ENCODE measurements around the gene OR1D5. TPM values are rescaled to one million over a fixed set of nuclear protein-coding genes. Genes with fewer than 3 reads are reported as not detected.
"Not testable (repeated sequence)": the region's sequence is repeated elsewhere in the genome, so short reads cannot be mapped to it uniquely, and the experiment has no call there.

Gene OR1D5, protein sequence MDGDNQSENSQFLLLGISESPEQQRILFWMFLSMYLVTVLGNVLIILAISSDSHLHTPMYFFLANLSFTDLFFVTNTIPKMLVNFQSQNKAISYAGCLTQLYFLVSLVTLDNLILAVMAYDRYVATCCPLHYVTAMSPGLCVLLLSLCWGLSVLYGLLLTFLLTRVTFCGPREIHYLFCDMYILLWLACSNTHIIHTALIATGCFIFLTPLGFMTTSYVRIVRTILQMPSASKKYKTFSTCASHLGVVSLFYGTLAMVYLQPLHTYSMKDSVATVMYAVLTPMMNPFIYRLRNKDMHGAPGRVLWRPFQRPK
- not detected for total RNA-seq

DNA sequence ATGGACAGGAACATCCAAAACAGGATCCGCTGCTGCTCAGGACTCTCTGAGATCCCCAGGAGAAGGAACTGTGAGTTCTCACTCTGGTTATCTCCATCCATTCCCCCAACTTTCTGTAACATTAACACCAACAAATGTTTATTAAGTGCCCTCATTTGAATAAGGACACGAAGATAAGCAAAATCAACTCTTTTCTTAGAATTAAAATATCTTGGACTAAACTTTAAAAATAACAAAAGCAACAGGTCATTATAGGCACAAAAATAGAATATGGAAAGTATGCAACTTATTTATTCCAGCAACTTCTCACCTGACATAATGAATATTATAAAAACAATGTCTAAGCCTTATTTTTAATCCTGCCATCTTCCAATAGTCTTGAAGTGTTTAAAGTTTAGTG lies at the start of gene OR1D5:
Gene OR1D5, minus strand, starts transcription at position 101 of the 400 bp plus-strand sequence. Its CDS starts 0 bp downstream, at position 101.
- POLR2A ChIA-PET; intact Hi-C loops (cut with micrococcal nuclease); DNase-seq; H3K4me3 Mint-ChIP-seq; H3K27ac Mint-ChIP-seq; H3K9me3 Mint-ChIP-seq; CTCF ChIA-PET; H3K4me1 Mint-ChIP-seq (ENCODE audit: low read depth); H3K27me3 Mint-ChIP-seq; H3K36me3 Mint-ChIP-seq: not testable (repeated sequence)

DNA sequence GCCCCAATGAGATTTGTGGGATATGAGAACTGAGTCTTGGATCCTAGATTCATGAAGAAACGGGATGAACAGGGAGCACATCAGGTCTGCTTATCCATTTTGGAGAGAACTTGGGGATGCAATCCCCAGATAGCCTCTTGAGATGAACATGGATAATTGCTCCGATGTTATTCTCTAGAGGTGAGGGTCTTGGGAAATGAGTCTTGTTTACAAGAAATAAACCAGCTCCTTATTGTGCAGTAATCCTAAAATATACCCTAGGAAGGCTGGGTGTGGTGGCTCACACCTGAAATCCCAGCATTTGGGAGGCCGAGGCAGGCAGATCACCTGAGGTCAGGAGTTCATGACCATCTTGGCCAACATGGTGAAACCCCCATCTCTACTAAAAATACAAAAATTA lies 40.9 kb upstream of the OR1D5 start, which contains the start of gene OR1D2:
Gene OR1D2, minus strand, starts transcription at position 101 of the 400 bp plus-strand sequence. CDS start 11,426 bp downstream, outside the sequence.
- H3K9me3 Mint-ChIP-seq = peaks cover 15% of the 10 kb centered on the region
- DNase-seq = no peak
- H3K4me3 Mint-ChIP-seq = no peak within 1 kb of the TSS
- intact Hi-C loops (cut with micrococcal nuclease) = no loop called here
- H3K27ac Mint-ChIP-seq = no peak within 1 kb of the TSS
- H3K36me3 Mint-ChIP-seq = peaks cover 5% of the 10 kb centered on the region
- H3K27me3 Mint-ChIP-seq = peaks cover 21% of the 10 kb centered on the region
- H3K4me1 Mint-ChIP-seq (ENCODE audit: low read depth) = no peaks in the 10 kb centered on the region
- POLR2A ChIA-PET = no interaction called here
- CTCF ChIA-PET = no interaction called here

DNA sequence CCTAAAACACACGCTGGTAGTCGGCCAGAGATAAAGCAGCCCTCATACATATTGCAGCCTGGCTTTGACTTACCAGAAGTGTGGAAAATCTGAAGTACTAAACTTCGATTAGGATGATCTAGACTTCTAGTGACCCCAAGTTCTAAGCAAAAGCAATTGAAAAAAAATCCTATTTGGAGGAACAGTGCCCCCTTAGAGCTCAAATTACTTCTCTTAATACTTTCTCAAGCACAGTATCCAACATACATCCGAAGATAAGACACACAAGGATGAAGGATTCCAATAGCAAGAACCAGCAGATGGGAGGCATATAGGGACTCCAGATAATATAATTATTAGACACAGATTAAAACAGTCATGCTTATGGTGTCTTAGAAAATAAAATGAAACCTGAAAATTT lies 10.4 kb upstream of the OR1D5 start:
- CTCF ChIA-PET; H3K9me3 Mint-ChIP-seq; H3K36me3 Mint-ChIP-seq; intact Hi-C loops (cut with micrococcal nuclease); H3K4me1 Mint-ChIP-seq (ENCODE audit: low read depth); POLR2A ChIA-PET; H3K27me3 Mint-ChIP-seq; DNase-seq; H3K27ac Mint-ChIP-seq; H3K4me3 Mint-ChIP-seq: not testable (repeated sequence)

DNA sequence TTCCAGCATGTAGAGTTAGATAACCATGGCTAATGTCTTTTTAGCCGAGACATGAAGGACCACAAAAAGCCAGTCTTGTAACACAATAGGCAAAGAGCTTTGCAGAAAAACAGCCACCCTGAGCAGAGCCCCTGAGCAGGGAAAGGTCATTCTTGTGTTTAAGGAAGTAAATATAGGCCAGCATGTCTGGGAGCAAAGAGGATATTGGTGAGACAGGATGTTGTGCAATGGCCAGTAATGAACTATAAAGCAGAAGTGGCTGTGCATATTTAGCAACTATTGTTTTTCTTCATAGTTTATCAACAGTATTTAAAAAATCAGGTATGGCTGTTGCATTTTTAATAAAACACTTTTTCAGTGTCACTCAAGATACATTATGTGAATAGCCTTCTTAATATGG lies 1.8 kb upstream of the OR1D5 start:
- H3K36me3 Mint-ChIP-seq; POLR2A ChIA-PET; H3K4me3 Mint-ChIP-seq; DNase-seq; H3K27me3 Mint-ChIP-seq; H3K9me3 Mint-ChIP-seq; H3K27ac Mint-ChIP-seq; H3K4me1 Mint-ChIP-seq (ENCODE audit: low read depth); CTCF ChIA-PET; intact Hi-C loops (cut with micrococcal nuclease): not testable (repeated sequence)

DNA sequence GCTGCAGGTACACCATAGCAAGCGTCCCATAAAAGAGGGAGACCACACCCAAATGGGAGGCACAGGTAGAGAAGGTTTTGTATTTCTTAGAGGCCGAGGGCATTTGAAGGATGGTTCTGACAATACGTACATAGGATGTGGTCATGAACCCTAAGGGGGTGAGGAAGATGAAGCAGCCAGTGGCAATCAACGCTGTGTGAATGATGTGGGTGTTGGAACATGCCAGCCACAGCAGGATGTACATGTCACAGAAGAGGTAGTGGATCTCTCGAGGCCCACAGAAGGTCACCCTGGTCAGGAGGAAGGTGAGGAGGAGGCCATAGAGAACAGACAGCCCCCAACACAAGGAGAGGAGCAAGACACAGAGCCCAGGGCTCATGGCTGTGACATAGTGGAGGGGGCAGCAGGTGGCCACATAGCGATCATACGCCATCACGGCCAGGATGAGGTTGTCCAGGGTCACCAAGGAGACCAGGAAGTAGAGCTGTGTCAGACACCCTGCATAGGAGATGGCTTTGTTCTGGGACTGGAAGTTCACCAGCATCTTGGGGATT lies 506 bp downstream of the OR1D5 start:
- H3K36me3 Mint-ChIP-seq; CTCF ChIA-PET; intact Hi-C loops (cut with micrococcal nuclease); H3K4me1 Mint-ChIP-seq (ENCODE audit: low read depth); H3K27ac Mint-ChIP-seq; POLR2A ChIA-PET; H3K4me3 Mint-ChIP-seq; H3K27me3 Mint-ChIP-seq; DNase-seq; H3K9me3 Mint-ChIP-seq: not testable (repeated sequence)

DNA sequence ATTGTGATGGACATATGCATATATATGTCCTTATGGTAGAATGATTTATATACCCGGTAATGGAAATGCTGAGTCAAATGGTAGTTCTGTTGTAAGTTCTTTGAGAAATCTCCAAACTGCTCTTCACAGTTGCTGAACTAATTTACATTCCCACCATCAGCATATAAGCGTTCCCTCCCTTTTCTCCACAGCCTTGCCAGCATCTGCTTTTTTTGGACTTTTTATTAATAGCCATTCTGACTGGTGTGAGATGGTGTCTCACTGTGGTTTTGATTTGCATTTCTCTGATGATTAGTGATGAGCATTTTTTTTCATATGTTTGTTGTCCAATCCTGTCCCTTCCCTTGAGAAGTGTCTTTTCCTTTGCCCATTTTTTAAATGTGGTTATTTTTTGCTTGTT lies 8.5 kb downstream of the OR1D5 start:
- DNase-seq; H3K9me3 Mint-ChIP-seq; H3K4me3 Mint-ChIP-seq; intact Hi-C loops (cut with micrococcal nuclease); H3K36me3 Mint-ChIP-seq; CTCF ChIA-PET; POLR2A ChIA-PET; H3K4me1 Mint-ChIP-seq (ENCODE audit: low read depth); H3K27ac Mint-ChIP-seq; H3K27me3 Mint-ChIP-seq: not testable (repeated sequence)

DNA sequence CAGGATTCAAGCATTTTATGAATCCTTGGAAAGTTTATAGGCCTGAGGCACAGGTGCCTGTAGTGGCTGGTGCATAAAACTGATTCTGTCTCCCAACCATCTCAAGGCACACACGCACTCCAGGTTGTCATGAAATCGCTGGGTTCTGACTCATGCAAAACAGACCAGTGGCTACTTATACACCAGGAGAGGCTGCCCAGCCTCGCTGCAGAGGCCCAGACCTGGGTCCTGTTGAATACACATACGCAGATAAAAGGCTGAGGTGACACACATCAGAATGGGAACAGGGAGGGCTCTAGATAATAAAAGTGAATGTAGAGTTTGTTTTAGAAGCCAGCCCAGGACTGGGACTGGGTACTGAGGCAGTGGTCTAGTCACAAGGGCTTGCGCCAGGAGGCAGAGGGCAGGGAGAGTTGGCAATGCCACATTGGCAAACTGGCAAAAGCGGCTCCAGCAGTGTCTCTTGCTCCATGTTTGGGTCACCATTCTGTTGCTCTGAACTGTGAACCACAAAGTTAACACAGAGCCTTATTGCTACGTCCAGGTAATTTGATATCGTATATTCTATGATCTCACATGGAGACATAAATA lies 13.6 kb downstream of the OR1D5 start:
- Mint-ChIP-seq H3K27me3 (no peaks in the 10 kb centered on the region), H3K4me3 (peak overlapping the region; percentile 93), H3K36me3 (no peaks in the 10 kb centered on the region), H3K27ac (no peak overlapping the region), H3K4me1 (ENCODE audit: low read depth) (peaks cover 12% of the 10 kb centered on the region), H3K9me3 (no peaks in the 10 kb centered on the region)
- DNase-seq = no peak
- POLR2A ChIA-PET = no interaction called here
- CTCF ChIA-PET = interaction anchor here (1.2 to 2.1 kb wide), 6 partner anchors 10 to 599 kb away, joined by 3 to 19 read pairs (median 4); no protein-coding TSS in a partner anchor
- intact Hi-C loops (cut with micrococcal nuclease) = no loop called here

DNA sequence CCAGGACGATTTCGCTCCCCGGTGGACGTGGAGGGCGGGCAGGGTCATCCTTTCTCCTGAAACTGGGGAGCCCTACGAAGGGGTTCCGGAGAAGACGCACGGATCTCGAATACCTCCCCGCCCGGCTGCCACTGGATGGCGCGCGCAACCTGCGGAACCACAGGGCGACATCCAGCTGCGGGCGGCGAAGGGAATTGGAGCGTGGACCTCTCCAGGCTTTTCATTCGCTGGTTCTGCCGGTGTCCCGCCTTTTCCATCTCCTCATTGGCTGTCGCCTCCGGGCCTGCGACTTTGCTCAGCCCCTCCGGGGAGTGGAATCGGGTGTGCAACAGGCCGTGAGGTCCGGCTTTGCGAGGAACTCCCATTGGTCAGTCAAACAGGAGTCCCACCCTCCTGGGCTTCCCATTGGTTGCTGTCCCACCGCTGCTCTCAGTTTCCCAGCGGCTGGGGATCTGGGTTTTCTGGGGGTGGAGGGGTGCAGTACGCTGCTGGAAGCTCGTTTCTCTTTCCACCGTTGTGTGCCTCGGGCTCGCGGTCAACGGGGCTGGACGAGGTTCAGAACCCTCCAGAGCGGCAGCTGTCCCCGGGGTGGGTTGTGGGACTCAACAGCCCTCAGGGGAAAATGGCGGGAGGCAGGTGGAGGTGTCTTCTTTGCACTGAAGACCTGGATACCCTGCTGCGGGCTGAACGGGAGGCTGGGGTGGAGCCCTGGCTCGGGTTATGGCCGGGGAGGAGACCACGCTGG lies 14.5 kb downstream of the OR1D5 start:
- peak; percentile 97 for DNase-seq
- Mint-ChIP-seq H3K27me3 (no peaks in the 10 kb centered on the region), H3K4me1 (ENCODE audit: low read depth) (peaks cover 12% of the 10 kb centered on the region), H3K4me3 (peak overlapping the region; percentile 93), H3K36me3 (no peaks in the 10 kb centered on the region), H3K9me3 (peaks cover 7% of the 10 kb centered on the region), H3K27ac (peak overlapping the region; percentile 83)
- intact Hi-C loops (cut with micrococcal nuclease) = no loop called here
- CTCF ChIA-PET = interaction anchor here (0.5 to 2.1 kb wide), 14 partner anchors 9 to 600 kb away, joined by 3 to 19 read pairs (median 4); partner anchors contain the start of genes CTNS, PAFAH1B1 and SHPK
- POLR2A ChIA-PET = no interaction called here

DNA sequence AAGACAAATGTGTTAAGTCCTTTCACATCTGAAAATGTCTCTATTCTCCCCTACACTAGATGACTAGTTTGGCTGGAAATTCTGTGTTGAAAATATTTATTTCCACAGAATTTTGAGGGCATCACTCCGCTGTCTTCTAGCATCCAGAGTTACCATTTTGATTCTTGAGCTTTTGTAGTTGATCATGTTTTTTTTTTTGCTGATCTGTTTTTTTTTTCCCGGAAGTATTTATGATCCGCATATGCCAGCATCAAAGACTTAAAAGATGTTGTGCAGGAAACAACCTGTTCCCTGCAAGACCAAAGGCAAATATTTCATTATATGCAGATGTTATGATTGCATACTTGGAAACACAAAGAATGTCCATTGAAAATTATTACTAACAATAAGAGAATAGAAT lies 16.7 kb downstream of the OR1D5 start:
- Mint-ChIP-seq H3K36me3 (peaks cover 3% of the 10 kb centered on the region), H3K27ac (no peak overlapping the region), H3K4me3 (no peak overlapping the region), H3K9me3 (peaks cover 17% of the 10 kb centered on the region), H3K4me1 (ENCODE audit: low read depth) (peaks cover 12% of the 10 kb centered on the region), H3K27me3 (no peaks in the 10 kb centered on the region)
- POLR2A ChIA-PET = no interaction called here
- intact Hi-C loops (cut with micrococcal nuclease) = no loop called here
- DNase-seq = no peak
- CTCF ChIA-PET = interaction anchor here (0.6 to 0.7 kb wide), 2 partner anchors 115 to 674 kb away, joined by 3 read pairs; no protein-coding TSS in a partner anchor

DNA sequence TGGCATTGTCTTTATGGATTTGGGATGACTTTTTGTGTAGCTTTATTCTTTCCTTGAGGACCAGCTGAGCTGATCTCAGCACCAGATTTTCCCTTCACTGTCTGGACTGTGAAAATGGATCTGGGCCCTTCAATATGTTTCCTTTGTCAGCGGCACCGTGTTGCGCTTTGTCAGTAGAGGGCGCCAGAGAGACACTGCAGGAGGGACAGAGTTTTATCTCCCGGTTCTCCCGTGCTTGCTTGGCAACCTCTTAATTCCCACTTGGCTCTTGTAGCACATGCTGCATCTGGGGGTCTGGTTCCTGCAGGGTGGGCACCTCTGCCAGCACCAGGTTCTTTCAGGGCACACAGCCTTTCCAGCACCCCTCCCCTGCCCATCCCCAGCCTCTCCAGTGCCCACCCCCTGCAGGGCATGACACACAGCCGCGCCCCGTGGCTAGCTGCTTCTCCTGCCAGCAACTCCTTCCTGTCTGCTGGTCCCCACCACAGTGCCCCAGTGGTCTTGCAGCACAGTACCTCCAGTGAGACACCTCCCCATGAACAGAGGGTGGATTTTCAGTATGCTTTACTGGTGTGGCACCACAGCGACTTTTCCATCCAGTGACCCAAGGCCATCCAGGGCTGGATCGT lies 19.6 kb downstream of the OR1D5 start:
- ChIA-PET POLR2A (no interaction called here), CTCF (interaction anchor here (1.3 to 1.8 kb wide), 3 partner anchors 31 to 258 kb away, joined by 4 to 7 read pairs (median 4); no protein-coding TSS in a partner anchor)
- peaks cover 3% of the 10 kb centered on the region for H3K27me3 Mint-ChIP-seq
- intact Hi-C loops (cut with micrococcal nuclease) = no loop called here
- H3K4me1 Mint-ChIP-seq (ENCODE audit: low read depth) = peaks cover 16% of the 10 kb centered on the region
- peak; percentile 34 for DNase-seq
- no peak overlapping the region for H3K4me3 Mint-ChIP-seq
- peaks cover 3% of the 10 kb centered on the region for H3K36me3 Mint-ChIP-seq
- no peak overlapping the region for H3K27ac Mint-ChIP-seq
- peaks cover 17% of the 10 kb centered on the region for H3K9me3 Mint-ChIP-seq

DNA sequence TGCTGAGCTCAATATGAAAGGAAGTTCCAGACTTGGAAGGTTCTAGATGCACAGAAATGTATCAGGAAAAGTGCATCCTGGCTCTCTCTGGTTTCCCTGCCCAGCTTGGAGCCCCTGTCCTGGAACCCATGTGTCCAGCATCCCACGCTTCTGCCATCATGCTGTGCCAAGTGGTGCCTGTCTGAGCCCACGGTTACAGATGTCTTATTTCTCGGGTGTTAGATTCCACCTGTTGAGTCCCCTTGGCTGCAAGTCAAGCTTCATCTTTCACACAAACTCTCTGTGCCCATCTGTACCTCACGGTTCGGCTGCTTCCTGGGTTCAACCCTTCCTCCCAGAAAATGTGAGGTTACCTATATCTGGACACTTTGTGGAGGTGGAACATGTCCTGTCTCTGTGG lies 22.5 kb downstream of the OR1D5 start:
- DNase-seq = no peak
- no peak overlapping the region for H3K4me3 Mint-ChIP-seq
- H3K27me3 Mint-ChIP-seq = peaks cover 3% of the 10 kb centered on the region
- intact Hi-C loops (cut with micrococcal nuclease) = no loop called here
- H3K4me1 Mint-ChIP-seq (ENCODE audit: low read depth) = peaks cover 11% of the 10 kb centered on the region
- no peak overlapping the region for H3K27ac Mint-ChIP-seq
- ChIA-PET CTCF (interaction anchor here (1.3 kb wide), 1 partner anchor 28 kb away, joined by 3 read pairs; no protein-coding TSS in a partner anchor), POLR2A (interaction anchor here (0.7 kb wide), 1 partner anchor 133 kb away, joined by 4 read pairs; no protein-coding TSS in a partner anchor)
- peaks cover 17% of the 10 kb centered on the region for H3K9me3 Mint-ChIP-seq
- peaks cover 3% of the 10 kb centered on the region for H3K36me3 Mint-ChIP-seq
